GM23338 (cell line): Measurements from ENCODE around the gene HOTAIR. TPM values are rescaled to one million over a fixed set of nuclear protein-coding genes. Genes with fewer than 3 reads are reported as not detected.

Source experiments
- ATAC-seq: fragments of 200-7000 bp; cut with Tn5 transposase; 3 replicates; pipeline ENCODE4 v1.9.1; 2020
- DNase-seq: peaks from one replicate; pipeline ENCODE4 v3.0.0-alpha.2; 2015; ENCODE audit warnings: low spot score
- H2AFZ ChIP-seq: fragments of 200-600 bp; sonication (generic); 2 replicates; pipeline ENCODE4 v1.8.0; 2016; ENCODE audit warnings: antibody characterized with exemption, mild to moderate bottlenecking, moderate library complexity
- H3F3A ChIP-seq: fragments of 200-600 bp; sonication (generic); replicated peaks from 2 replicates; pipeline ENCODE4 v1.8.0; 2017; ENCODE audit warnings: antibody characterized with exemption, mixed run types, low read depth
- H3K27ac ChIP-seq: fragments of 200-600 bp; sonication (generic); 2 replicates; pipeline ENCODE4 v1.6.1; 2016; ENCODE audit warnings: low read depth
- H3K27me3 ChIP-seq: fragments of 200-600 bp; sonication (generic); 2 replicates; pipeline ENCODE4 v1.8.0; 2016; ENCODE audit warnings: mild to moderate bottlenecking, mixed run types, moderate library complexity; ENCODE audit not compliant: insufficient read depth
- H3K36me3 ChIP-seq: fragments of 200-600 bp; sonication (generic); 2 replicates; pipeline ENCODE4 v1.8.0; 2016; ENCODE audit warnings: mild to moderate bottlenecking; ENCODE audit not compliant: insufficient read depth
- H3K4me1 ChIP-seq: fragments of 200-600 bp; sonication (generic); 2 replicates; pipeline ENCODE4 v1.8.0; 2016; ENCODE audit warnings: mild to moderate bottlenecking, moderate library complexity; ENCODE audit not compliant: insufficient read depth
- H3K4me2 ChIP-seq: fragments of 200-600 bp; sonication (generic); 2 replicates; pipeline ENCODE4 v1.7.1; 2017; ENCODE audit warnings: mixed run types
- H3K4me3 ChIP-seq: fragments of 200-600 bp; sonication (generic); 2 replicates; pipeline ENCODE4 v1.6.1; 2016; ENCODE audit warnings: mixed run types
- H3K79me2 ChIP-seq: fragments of 200-600 bp; sonication (generic); replicated peaks from 2 replicates; pipeline ENCODE4 v1.8.0; 2017; ENCODE audit warnings: mild to moderate bottlenecking; ENCODE audit not compliant: insufficient read depth
- H3K9me2 ChIP-seq: fragments of 200-600 bp; sonication (generic); 2 replicates; pipeline ENCODE4 v1.8.0; 2017; ENCODE audit not compliant: insufficient read depth
- H4K20me1 ChIP-seq: fragments of 200-600 bp; sonication (generic); replicated peaks from 2 replicates; pipeline ENCODE4 v1.8.0; 2017; ENCODE audit warnings: mild to moderate bottlenecking; ENCODE audit not compliant: insufficient read depth
- H3K27ac Mint-ChIP-seq: 2 replicates; pipeline ENCODE4 v1.8.0; 2020; ENCODE audit warnings: inconsistent platforms, mild to moderate bottlenecking, moderate library complexity, mixed read lengths
- H3K27me3 Mint-ChIP-seq: 3 replicates; pipeline ENCODE4 v1.8.0; 2022; ENCODE audit warnings: low read depth, mild to moderate bottlenecking, moderate library complexity, mixed read lengths, inconsistent platforms; ENCODE audit not compliant: insufficient read depth, poor library complexity
- H3K36me3 Mint-ChIP-seq: 3 replicates; pipeline ENCODE4 v1.8.0; 2021; ENCODE audit warnings: low read depth, mild to moderate bottlenecking, inconsistent platforms, moderate library complexity, mixed read lengths
- H3K4me1 Mint-ChIP-seq: 3 replicates; pipeline ENCODE4 v1.8.0; 2020; ENCODE audit warnings: mild to moderate bottlenecking, inconsistent platforms, mixed read lengths
- H3K4me3 Mint-ChIP-seq: 3 replicates; pipeline ENCODE4 v1.8.0; 2021; ENCODE audit warnings: moderate library complexity, mild to moderate bottlenecking, inconsistent platforms, mixed read lengths
- H3K9me3 Mint-ChIP-seq: 3 replicates; pipeline ENCODE4 v1.8.0; 2020; ENCODE audit warnings: moderate library complexity, mild to moderate bottlenecking, inconsistent platforms, mixed read lengths
- EZH2 ChIP-seq: fragments of 200-600 bp; sonication (generic); IDR thresholded peaks from one replicate; pipeline ENCODE4 v1.8.0; 2017; ENCODE audit warnings: antibody characterized with exemption, mild to moderate bottlenecking, low read depth; ENCODE audit not compliant: unreplicated experiment
- EZH2phosphoT487 ChIP-seq: fragments of 200-600 bp; sonication (generic); IDR thresholded peaks from one replicate; pipeline ENCODE4 v1.8.1; 2018; ENCODE audit warnings: antibody characterized with exemption; ENCODE audit not compliant: unreplicated experiment
- JUNB ChIP-seq: IDR thresholded peaks from one replicate; pipeline ENCODE4 v1.6.1; 2016; ENCODE audit warnings: antibody characterized with exemption; ENCODE audit not compliant: unreplicated experiment
- POLR2AphosphoS5 ChIP-seq: IDR thresholded peaks from 2 replicates; pipeline ENCODE4 v1.6.1; 2016; ENCODE audit warnings: antibody characterized with exemption, low read depth
- STAT1 ChIP-seq: IDR thresholded peaks from one replicate; pipeline ENCODE4 v1.6.1; 2016; ENCODE audit warnings: antibody characterized with exemption; ENCODE audit not compliant: unreplicated experiment
- ZNF331 ChIP-seq: fragments of 250-450 bp; sonication (Bioruptor Pico); IDR thresholded peaks from 2 replicates; pipeline ENCODE4 v1.5.0; 2020; ENCODE audit warnings: low read depth, mild to moderate bottlenecking, moderate library complexity
- polyA plus RNA-seq: library from polyadenylated mRNA; unstranded; fragments of >200 nt; fragmentation: Nextera tagmentation; extraction: Ambion mirVana; gene quantifications from 2 replicates; pipeline ENCODE4 v1.2.1, GENCODE V29; 2016
- total RNA-seq: library from RNA; depleted of rRNA; stranded (reverse); fragments of >200 nt; shearing (Covaris generic); gene quantifications from 2 replicates; pipeline ENCODE4 v1.2.3, GENCODE V29; 2014
- TF ChIP-seq, protein P1 (sequence below), 2 experiments: fragments of 200-600 bp in 1 of 2; sonication (generic) in 1 of 2; conservative IDR thresholded peaks; 2 replicates each; pipeline versions ENCODE4 v1.5.1 to v1.6.1; 2016 to 2017; ENCODE audit warnings: antibody characterized with exemption in 2 of 2, low read depth in 2 of 2, mild to moderate bottlenecking in 2 of 2, moderate library complexity in 1 of 2

HOTAIR gene
- total and polyA plus RNA-seq, 2 experiments from 2014 or later = not detected

GRCh38 chr12:53964315-53964713 lies 10.4 kb downstream of the HOTAIR start:
- no peak for DNase-seq
- Histone ChIP-seq H4K20me1 (peaks cover 75% of the 10 kb centered on the region), H3K79me2 (no peaks in the 10 kb centered on the region), H3F3A (peaks cover 60% of the 10 kb centered on the region), H2AFZ (no peak overlapping the region), H3K27ac (no peak overlapping the region), H3K36me3 (no peaks in the 10 kb centered on the region), H3K27me3 (peaks cover 100% of the 10 kb centered on the region), H3K4me3 (no peak overlapping the region), H3K4me2 (no peak overlapping the region), H3K9me2 (no peaks in the 10 kb centered on the region), H3K4me1 (peaks cover 18% of the 10 kb centered on the region)
- Mint-ChIP-seq H3K4me1 (peaks cover 19% of the 10 kb centered on the region), H3K27me3 (peaks cover 100% of the 10 kb centered on the region), H3K27ac (no peak overlapping the region), H3K4me3 (peak overlapping the region; percentile 37; the same call in 1 of the 3 replicates), H3K9me3 (no peaks in the 10 kb centered on the region; the same call in 1 of the 3 replicates), H3K36me3 (no peaks in the 10 kb centered on the region; the same call in 2 of the 3 replicates)
- ATAC-seq = no peak
- peak; percentile 50 for TF ChIP-seq EZH2
- TF ChIP-seq POLR2AphosphoS5 = no peak

GRCh38 chr12:53963434-53964314 lies 11.1 kb downstream of the HOTAIR start:
- H2AFZ ChIP-seq = no peak overlapping the region
- TF ChIP-seq EZH2phosphoT487 (peak; percentile 56), EZH2 (peak; percentile 90), ZNF331 (CRISPR knock-in tag) (no peak)
- peaks cover 69% of the 10 kb centered on the region for H4K20me1 ChIP-seq
- no peak for ATAC-seq
- H3K27ac ChIP-seq = no peak overlapping the region
- no peak overlapping the region for H3K27ac Mint-ChIP-seq
- H3K4me3 Mint-ChIP-seq = peak overlapping the region; percentile 37; the same call in 1 of the 3 replicates
- no peak overlapping the region for H3K4me3 ChIP-seq
- peaks cover 19% of the 10 kb centered on the region for H3K4me1 Mint-ChIP-seq
- no peaks in the 10 kb centered on the region; the same call in none of the 3 replicates for H3K9me3 Mint-ChIP-seq
- H3K9me2 ChIP-seq = no peaks in the 10 kb centered on the region
- DNase-seq = no peak
- H3K4me1 ChIP-seq = peaks cover 18% of the 10 kb centered on the region
- peaks cover 100% of the 10 kb centered on the region for H3K27me3 ChIP-seq
- H3K27me3 Mint-ChIP-seq = peaks cover 100% of the 10 kb centered on the region
- H3F3A ChIP-seq = peaks cover 59% of the 10 kb centered on the region
- 0 out of 2 replicates have a peak overlapping the region, but pooled peaks have one; percentile 32 for H3K4me2 ChIP-seq
- no peaks in the 10 kb centered on the region for H3K36me3 ChIP-seq
- no peaks in the 10 kb centered on the region; the same call in 2 of the 3 replicates for H3K36me3 Mint-ChIP-seq
- H3K79me2 ChIP-seq = no peaks in the 10 kb centered on the region

GRCh38 chr12:53963005-53963404 lies 11.7 kb downstream of the HOTAIR start:
- H3K36me3 Mint-ChIP-seq = no peaks in the 10 kb centered on the region; the same call in 2 of the 3 replicates
- no peak for DNase-seq
- no peak overlapping the region for H2AFZ ChIP-seq
- peaks cover 18% of the 10 kb centered on the region for H3K4me1 ChIP-seq
- H3K27ac Mint-ChIP-seq = no peak overlapping the region
- peaks cover 100% of the 10 kb centered on the region for H3K27me3 Mint-ChIP-seq
- TF ChIP-seq, protein P1, sequence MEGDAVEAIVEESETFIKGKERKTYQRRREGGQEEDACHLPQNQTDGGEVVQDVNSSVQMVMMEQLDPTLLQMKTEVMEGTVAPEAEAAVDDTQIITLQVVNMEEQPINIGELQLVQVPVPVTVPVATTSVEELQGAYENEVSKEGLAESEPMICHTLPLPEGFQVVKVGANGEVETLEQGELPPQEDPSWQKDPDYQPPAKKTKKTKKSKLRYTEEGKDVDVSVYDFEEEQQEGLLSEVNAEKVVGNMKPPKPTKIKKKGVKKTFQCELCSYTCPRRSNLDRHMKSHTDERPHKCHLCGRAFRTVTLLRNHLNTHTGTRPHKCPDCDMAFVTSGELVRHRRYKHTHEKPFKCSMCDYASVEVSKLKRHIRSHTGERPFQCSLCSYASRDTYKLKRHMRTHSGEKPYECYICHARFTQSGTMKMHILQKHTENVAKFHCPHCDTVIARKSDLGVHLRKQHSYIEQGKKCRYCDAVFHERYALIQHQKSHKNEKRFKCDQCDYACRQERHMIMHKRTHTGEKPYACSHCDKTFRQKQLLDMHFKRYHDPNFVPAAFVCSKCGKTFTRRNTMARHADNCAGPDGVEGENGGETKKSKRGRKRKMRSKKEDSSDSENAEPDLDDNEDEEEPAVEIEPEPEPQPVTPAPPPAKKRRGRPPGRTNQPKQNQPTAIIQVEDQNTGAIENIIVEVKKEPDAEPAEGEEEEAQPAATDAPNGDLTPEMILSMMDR (conservative IDR thresholded peaks at IDR 0.05; ENCODE audit: low read depth in 2 of 2) = no peak
- TF ChIP-seq POLR2AphosphoS5 (no peak), STAT1 (no peak), JUNB (no peak)
- no peak overlapping the region for H3K4me3 ChIP-seq
- no peaks in the 10 kb centered on the region; the same call in 1 of the 2 replicates for H3K36me3 ChIP-seq
- no peaks in the 10 kb centered on the region for H3K9me2 ChIP-seq
- peaks cover 19% of the 10 kb centered on the region for H3K4me1 Mint-ChIP-seq
- no peaks in the 10 kb centered on the region for H3K79me2 ChIP-seq
- no peak for ATAC-seq
- H4K20me1 ChIP-seq = peaks cover 62% of the 10 kb centered on the region
- H3K9me3 Mint-ChIP-seq = no peaks in the 10 kb centered on the region; the same call in none of the 3 replicates
- H3K4me3 Mint-ChIP-seq = no peak overlapping the region
- no peak overlapping the region for H3K27ac ChIP-seq
- peaks cover 53% of the 10 kb centered on the region for H3F3A ChIP-seq
- no peak overlapping the region for H3K4me2 ChIP-seq
- peaks cover 100% of the 10 kb centered on the region for H3K27me3 ChIP-seq
